ENCODE results near the gene C11orf91.

DNA sequence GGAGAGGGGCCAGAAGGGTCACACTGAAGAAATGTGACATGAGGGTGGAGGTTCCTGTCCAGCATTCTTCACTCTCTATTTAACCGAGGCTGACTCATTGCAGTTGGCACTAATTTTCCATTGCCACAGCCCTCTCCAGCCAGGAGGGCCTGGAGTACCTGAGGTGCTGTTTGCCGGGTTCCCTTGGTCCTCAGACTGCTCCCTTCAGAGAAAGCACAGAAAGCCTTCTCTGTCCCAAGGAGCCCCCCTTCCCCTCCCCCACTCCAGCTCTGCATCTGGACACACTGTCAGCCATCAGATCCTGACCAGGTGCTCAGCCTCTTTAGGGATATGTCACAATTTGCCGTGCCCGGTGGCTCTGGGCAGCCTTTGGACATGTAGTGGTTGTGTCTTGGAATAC lies 3.2 kb upstream of the C11orf91 start:
- TF ChIP-seq POLR2A (IDR thresholded peaks at IDR 0.05) = no peak
- no peak for TF ChIP-seq CTCF (IDR thresholded peaks at IDR 0.05)

All from breast epithelium (tissue), 3 donors.